ENCODE results near the gene DPPA3.

- TF ChIP-seq CTCF (IDR thresholded peaks at IDR 0.05) (no peak), EP300 (IDR thresholded peaks at IDR 0.05) (no peak), POLR2A (IDR thresholded peaks at IDR 0.05) (no peak)
These were observed 16.5 kb upstream of the DPPA3 start for GRCh38 chr12:7694556-7695236.

Data from ovary (tissue), 3 donors.